GM12864 (cell line): ENCODE measurements around the gene TSEN2.

Experiments
- DNase-seq: peaks from one replicate; pipeline ENCODE4 v3.0.0-alpha.2; 2011; ENCODE audit warnings: low read depth
- H3K4me3 ChIP-seq: 2 replicates; pipeline ENCODE4 v1.5.1; 2011; ENCODE audit warnings: mild to moderate bottlenecking, low read depth, low read length, control low read depth
- TF ChIP-seq, protein P1 (sequence below): IDR thresholded peaks from 2 replicates; pipeline ENCODE4 v1.5.1; 2011; ENCODE audit warnings: low read depth, mild to moderate bottlenecking, moderate library complexity, low read length, control low read depth, inconsistent platforms; ENCODE audit errors: missing control alignments

Gene TSEN2

DNA sequence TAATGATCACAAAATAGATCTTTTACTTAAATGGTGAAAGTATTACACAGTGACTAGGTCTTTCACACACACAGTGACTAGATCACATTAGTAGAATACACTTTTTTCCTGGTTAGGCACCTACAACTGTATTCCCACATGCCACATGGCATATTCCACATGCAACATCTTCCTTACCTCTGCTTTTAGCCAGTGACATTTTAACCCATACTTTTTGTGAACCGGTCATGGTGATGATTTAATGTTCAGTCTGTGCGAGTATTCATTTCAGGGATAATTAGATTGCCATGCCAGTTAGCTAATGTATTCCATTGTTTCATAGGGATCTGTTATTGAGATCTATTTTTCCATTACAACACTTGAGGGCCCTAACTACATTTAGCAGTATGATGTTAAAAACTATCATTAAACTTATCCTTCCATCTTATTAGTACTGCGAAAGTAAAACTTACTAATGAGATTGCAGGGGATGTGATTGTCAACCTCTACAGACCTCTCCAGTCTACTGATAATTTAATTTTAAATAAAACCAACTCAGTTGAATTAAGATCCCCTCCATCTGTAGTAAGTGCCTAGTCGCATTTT, 28.3 kb downstream of the TSEN2 start:
- TF ChIP-seq, protein P1, sequence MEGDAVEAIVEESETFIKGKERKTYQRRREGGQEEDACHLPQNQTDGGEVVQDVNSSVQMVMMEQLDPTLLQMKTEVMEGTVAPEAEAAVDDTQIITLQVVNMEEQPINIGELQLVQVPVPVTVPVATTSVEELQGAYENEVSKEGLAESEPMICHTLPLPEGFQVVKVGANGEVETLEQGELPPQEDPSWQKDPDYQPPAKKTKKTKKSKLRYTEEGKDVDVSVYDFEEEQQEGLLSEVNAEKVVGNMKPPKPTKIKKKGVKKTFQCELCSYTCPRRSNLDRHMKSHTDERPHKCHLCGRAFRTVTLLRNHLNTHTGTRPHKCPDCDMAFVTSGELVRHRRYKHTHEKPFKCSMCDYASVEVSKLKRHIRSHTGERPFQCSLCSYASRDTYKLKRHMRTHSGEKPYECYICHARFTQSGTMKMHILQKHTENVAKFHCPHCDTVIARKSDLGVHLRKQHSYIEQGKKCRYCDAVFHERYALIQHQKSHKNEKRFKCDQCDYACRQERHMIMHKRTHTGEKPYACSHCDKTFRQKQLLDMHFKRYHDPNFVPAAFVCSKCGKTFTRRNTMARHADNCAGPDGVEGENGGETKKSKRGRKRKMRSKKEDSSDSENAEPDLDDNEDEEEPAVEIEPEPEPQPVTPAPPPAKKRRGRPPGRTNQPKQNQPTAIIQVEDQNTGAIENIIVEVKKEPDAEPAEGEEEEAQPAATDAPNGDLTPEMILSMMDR: no peak

DNA sequence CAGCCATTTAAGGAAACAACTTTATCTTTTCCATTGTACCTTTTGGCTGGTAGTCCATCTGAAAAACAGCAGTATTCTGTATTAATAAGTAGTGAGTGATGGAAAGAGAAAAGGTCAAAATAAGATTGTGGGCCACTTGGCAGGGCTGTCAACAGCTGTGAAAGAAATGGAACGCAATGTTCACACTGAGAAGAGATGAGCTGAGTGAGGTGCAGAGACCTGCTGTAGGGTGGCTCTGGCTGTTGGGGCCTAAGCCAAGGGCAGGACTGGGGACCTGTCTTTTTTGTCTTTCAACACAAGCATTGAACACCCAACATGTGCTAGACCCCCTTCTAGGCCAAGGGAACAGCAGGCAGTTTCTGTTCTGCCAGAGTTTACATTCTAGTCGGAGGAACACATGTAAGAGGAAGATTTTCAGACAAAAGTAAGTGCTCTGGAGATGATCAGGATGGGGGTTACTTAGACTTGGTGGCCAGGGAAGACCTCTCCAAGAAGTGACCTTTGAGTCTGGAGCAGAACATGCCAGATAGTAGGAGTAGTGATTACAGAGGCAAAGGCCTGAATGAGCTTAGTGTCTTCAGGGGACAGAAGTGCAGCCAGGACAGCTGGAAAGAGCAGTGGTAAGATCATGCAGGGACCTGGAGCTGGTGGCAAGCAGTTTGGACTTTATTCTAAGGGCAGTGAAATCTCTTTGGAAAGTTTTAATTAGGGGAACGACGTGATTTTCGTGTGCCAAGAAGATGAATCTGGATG, 29.6 kb downstream of the TSEN2 start:
- no peak for DNase-seq
- no peak overlapping the region for H3K4me3 ChIP-seq
- TF ChIP-seq, protein P1: no peak

More for the DNA sequence above, 28.3 kb downstream of the TSEN2 start:
- H3K4me3 ChIP-seq: no peak overlapping the region
- DNase-seq: no peak

DNA sequence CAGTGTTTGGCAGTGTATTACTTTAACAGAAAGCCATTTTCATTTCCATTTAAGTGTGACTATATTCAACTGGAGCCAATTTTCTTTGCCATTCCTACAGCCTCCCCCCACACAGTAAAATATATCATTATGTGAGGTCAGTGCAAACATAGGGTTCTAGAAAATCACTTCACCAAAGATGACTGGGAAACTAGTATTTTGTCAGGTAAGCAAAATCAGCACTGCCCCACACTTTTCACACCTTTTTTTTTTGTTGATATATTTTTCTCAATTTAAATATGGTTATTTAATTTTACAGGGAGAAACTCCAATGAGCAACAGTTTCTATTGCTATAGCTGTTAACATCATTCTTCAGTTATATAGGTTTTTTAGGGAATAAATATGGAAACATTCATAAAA, 31.4 kb downstream of the TSEN2 start:
- no peak overlapping the region for H3K4me3 ChIP-seq
- DNase-seq: no peak
- TF ChIP-seq, protein P1: no peak

DNA sequence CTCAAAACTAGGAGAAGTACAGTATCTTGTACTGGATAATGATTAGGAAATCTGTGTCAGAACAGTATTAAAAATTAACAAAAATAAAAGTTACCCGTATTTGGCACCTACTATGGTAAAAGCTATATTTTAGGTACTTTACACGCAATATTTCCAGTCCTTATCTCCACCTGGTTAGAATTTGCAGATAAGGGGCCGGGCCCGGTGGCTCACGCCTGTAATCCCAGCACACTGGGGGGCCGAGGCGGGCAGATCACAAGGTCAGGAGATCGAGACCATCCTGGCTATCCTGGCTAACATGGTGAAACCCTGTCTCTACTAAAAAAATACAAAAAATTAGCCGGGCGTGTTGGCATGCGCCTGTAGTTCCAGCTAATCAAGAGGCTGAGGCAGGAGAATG, 32.6 kb downstream of the TSEN2 start:
- H3K4me3 ChIP-seq: no peak overlapping the region
- no peak for DNase-seq
- TF ChIP-seq, protein P1: no peak

DNA sequence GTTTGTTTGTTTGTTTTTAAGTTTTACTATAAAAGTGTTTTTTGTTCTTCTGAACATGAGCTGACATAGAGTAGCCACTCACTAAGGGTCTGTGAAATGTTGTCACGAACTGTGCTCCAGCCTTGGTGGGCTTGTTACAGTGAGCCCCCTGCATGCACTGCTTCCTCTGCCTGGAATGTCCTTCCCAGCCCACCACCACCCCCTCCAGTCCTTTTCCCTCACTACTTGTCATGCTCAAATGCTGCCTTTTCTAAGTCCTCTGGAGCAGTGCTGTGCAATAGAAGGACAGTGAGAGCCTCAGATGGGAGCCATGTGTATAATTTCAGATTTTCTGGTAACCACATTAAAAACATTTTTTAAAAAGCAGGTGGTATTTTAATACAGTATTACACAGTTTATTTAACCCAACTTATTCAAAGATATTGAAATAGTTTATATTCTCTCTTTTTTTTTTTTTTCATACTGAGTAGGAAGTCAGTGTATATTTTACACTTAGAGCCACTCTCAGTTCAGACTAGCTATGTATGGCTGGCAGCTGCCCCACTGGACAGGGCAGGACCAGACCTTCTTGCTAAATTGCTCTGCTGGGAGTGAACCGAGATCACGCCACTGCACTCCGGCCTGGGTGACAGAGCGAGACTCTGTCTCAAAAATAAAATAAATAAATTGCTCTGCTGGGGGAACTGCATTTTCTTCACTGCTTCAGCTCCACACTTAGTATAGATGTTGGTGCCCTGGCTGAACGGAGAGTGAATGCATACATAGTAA, 34.2 kb downstream of the TSEN2 start:
- TF ChIP-seq, protein P1: no peak
- no peak overlapping the region for H3K4me3 ChIP-seq
- no peak for DNase-seq

DNA sequence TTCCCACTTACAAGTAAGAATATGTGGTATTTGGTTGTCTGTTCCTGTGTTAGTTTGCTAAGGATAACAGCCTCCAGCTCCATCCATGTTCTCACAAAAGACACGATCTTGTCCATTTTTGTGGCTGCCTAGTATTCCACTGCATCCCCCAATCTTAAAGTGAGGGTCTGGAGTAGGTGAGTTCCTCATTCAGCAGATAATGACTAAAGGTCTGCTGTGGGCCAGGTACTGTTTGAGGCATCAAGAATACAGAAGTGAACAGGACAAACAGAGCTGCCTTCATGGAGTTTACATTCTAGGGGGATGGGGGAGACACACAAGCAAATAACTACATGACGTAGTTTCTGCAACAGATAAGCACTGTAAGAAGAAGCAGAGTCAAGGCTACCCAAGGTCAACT, 36.7 kb downstream of the TSEN2 start:
- no peak overlapping the region for H3K4me3 ChIP-seq
- TF ChIP-seq, protein P1: no peak
- DNase-seq: no peak
